IMR-90 (cell line): ENCODE measurements around the gene NDUFV3. TPM values are rescaled to one million over a fixed set of nuclear protein-coding genes. Genes with fewer than 3 reads are reported as not detected.

ENCODE experiments used
- ATAC-seq: fragments of 200-7000 bp; cut with Tn5 transposase; 2 replicates; pipeline ENCODE4 v1.9.1; 2020; ENCODE audit warnings: low read depth, mild to moderate bottlenecking, moderate library complexity
- BruUV-seq: library from RNA; stranded (reverse); fragments of 400-500 nt; replicated peaks from 2 replicates; lab custom pipeline; 2021; lab: Mats Ljungman, UMichigan
- CTCF ChIA-PET: fragments of 300-600 bp; formaldehyde crosslinking; extraction: SDS; loops from one replicate; lab custom pipeline; 2021; ENCODE audit warnings: antibody characterized with exemption; lab: Yijun Ruan, JAX
- POLR2A ChIA-PET: fragments of 300-600 bp; sonication (Branson Sonifier 250); formaldehyde crosslinking; loops from one replicate; lab custom pipeline; 2022; ENCODE audit warnings: antibody characterized with exemption; ENCODE audit not compliant: unreplicated experiment; lab: Charles Lee
- DNase-seq: peaks from one replicate; pipeline ENCODE4 v3.0.0; 2013
- H2AFZ ChIP-seq: replicated peaks from 2 replicates; pipeline ENCODE3; 2013; ENCODE audit warnings: low read length, mild to moderate bottlenecking; ENCODE audit not compliant: poor library complexity
- H2AK5ac ChIP-seq: 2 replicates; pipeline ENCODE4 v1.6.1; 2013; ENCODE audit warnings: low read depth, low read length, inconsistent platforms
- H2AK9ac ChIP-seq: replicated peaks from 2 replicates; pipeline ENCODE3; 2013; ENCODE audit warnings: mild to moderate bottlenecking, low read depth, low read length, moderate library complexity; ENCODE audit not compliant: poor library complexity
- H2BK120ac ChIP-seq: 2 replicates; pipeline ENCODE4 v1.6.1; 2013; ENCODE audit warnings: low read depth, low read length, inconsistent platforms
- H2BK15ac ChIP-seq: 3 replicates; pipeline ENCODE4 v1.6.1; 2013; ENCODE audit warnings: low read depth, low read length, inconsistent platforms
- H2BK20ac ChIP-seq: 2 replicates; pipeline ENCODE4 v1.6.1; 2013; ENCODE audit warnings: low read depth, mild to moderate bottlenecking, inconsistent platforms, low read length, moderate library complexity
- H2BK5ac ChIP-seq: 2 replicates; pipeline ENCODE4 v1.6.1; 2013; ENCODE audit warnings: mild to moderate bottlenecking, low read depth, low read length, inconsistent platforms; ENCODE audit not compliant: poor library complexity, severe bottlenecking
- H3K14ac ChIP-seq: replicated peaks from 2 replicates; pipeline ENCODE4 v1.6.1; 2013; ENCODE audit warnings: low read depth, low read length, inconsistent platforms
- H3K18ac ChIP-seq: 2 replicates; pipeline ENCODE4 v1.6.1; 2013; ENCODE audit warnings: low read depth, low read length, control low read depth
- H3K23ac ChIP-seq: 2 replicates; pipeline ENCODE4 v1.6.1; 2013; ENCODE audit warnings: low read depth, low read length, inconsistent platforms
- H3K27ac ChIP-seq: 2 replicates; pipeline ENCODE4 v1.5.1; 2013; ENCODE audit warnings: mild to moderate bottlenecking, control low read depth, low read length; ENCODE audit not compliant: insufficient read depth
- H3K27me3 ChIP-seq: 2 replicates; pipeline ENCODE4 v1.6.1; 2013; ENCODE audit warnings: low read length; ENCODE audit not compliant: control insufficient read depth, insufficient read depth
- H3K36me3 ChIP-seq: 2 replicates; pipeline ENCODE4 v1.6.1; 2013; ENCODE audit warnings: low read length, mixed read lengths; ENCODE audit not compliant: control insufficient read depth, insufficient read depth
- H3K4ac ChIP-seq: 2 replicates; pipeline ENCODE4 v1.6.1; 2013; ENCODE audit warnings: low read depth, low read length, inconsistent platforms
- H3K4me1 ChIP-seq: 2 replicates; pipeline ENCODE4 v1.6.1; 2013; ENCODE audit warnings: low read length, mixed read lengths; ENCODE audit not compliant: control insufficient read depth, insufficient read depth
- H3K4me2 ChIP-seq: 2 replicates; pipeline ENCODE4 v1.6.1; 2013; ENCODE audit warnings: low read depth, mild to moderate bottlenecking, control low read depth, low read length, moderate library complexity
- H3K4me3 ChIP-seq: 2 replicates; pipeline ENCODE4 v1.5.1; 2013; ENCODE audit warnings: low read depth, mild to moderate bottlenecking, control low read depth, low read length, moderate library complexity; ENCODE audit not compliant: insufficient read depth
- H3K56ac ChIP-seq: 2 replicates; pipeline ENCODE4 v1.6.1; 2013; ENCODE audit warnings: low read length, inconsistent platforms; ENCODE audit not compliant: insufficient read depth; ENCODE audit errors: extremely low read depth
- H3K79me1 ChIP-seq, 2 experiments: 2 replicates each; pipeline ENCODE4 v1.6.1; 2013; ENCODE audit warnings: low read length in 2 of 2, inconsistent platforms in 1 of 2, low read depth in 1 of 2
- H3K9ac ChIP-seq: 2 replicates; pipeline ENCODE4 v1.6.1; 2013; ENCODE audit warnings: low read depth, low read length, control low read depth
- H3K9me1 ChIP-seq: 2 replicates; pipeline ENCODE4 v1.6.1; 2013; ENCODE audit warnings: low read length, inconsistent platforms; ENCODE audit not compliant: insufficient read depth
- H3K9me3 ChIP-seq: 2 replicates; pipeline ENCODE4 v1.6.1; 2013; ENCODE audit warnings: low read length; ENCODE audit not compliant: control insufficient read depth, insufficient read depth
- H4K20me1 ChIP-seq: 2 replicates; pipeline ENCODE4 v1.6.1; 2013; ENCODE audit warnings: low read length, inconsistent platforms; ENCODE audit not compliant: insufficient read depth
- H4K5ac ChIP-seq: 2 replicates; pipeline ENCODE4 v1.6.1; 2013; ENCODE audit warnings: mild to moderate bottlenecking, low read depth, low read length, control low read depth
- H4K8ac ChIP-seq, 2 experiments: 2 replicates each; pipeline ENCODE4 v1.6.1; 2013; ENCODE audit warnings: low read depth in 2 of 2, low read length in 2 of 2, control low read depth in 1 of 2, inconsistent platforms in 1 of 2
- H4K91ac ChIP-seq: 2 replicates; pipeline ENCODE4 v1.6.1; 2013; ENCODE audit warnings: low read depth, low read length, inconsistent platforms; ENCODE audit not compliant: insufficient read depth
- BHLHE40 ChIP-seq: fragments of 150-350 bp; IDR thresholded peaks from 2 replicates; pipeline ENCODE4 v1.6.1; 2016; ENCODE audit warnings: mild to moderate bottlenecking, low read depth, low read length
- CEBPB ChIP-seq: IDR thresholded peaks from 2 replicates; pipeline ENCODE4 v1.6.1; 2012; ENCODE audit warnings: low read depth, low read length, improper control_type of control experiment
- CHD1 ChIP-seq: IDR thresholded peaks from 2 replicates; pipeline ENCODE4 v1.6.1; 2012; ENCODE audit warnings: low read depth, low read length, improper control_type of control experiment
- ELK1 ChIP-seq: fragments of 150-350 bp; IDR thresholded peaks from 2 replicates; pipeline ENCODE4 v1.6.1; 2016; ENCODE audit warnings: low read depth, mild to moderate bottlenecking, low read length, moderate library complexity, borderline replicate concordance
- FOS ChIP-seq: fragments of 150-350 bp; IDR thresholded peaks from 2 replicates; pipeline ENCODE4 v1.6.1; 2016; ENCODE audit warnings: low read depth, low read length
- MAFK ChIP-seq: IDR thresholded peaks from 2 replicates; pipeline ENCODE4 v1.6.1; 2012; ENCODE audit warnings: low read depth, low read length, improper control_type of control experiment
- MAZ ChIP-seq: IDR thresholded peaks from 2 replicates; pipeline ENCODE4 v1.6.1; 2012; ENCODE audit warnings: low read depth, mild to moderate bottlenecking, low read length, improper control_type of control experiment, moderate library complexity, borderline replicate concordance
- MXI1 ChIP-seq: IDR thresholded peaks from 2 replicates; pipeline ENCODE4 v1.6.1; 2012; ENCODE audit warnings: low read depth, mild to moderate bottlenecking, low read length, moderate library complexity, borderline replicate concordance
- NFE2L2 ChIP-seq: fragments of 150-350 bp; IDR thresholded peaks from 2 replicates; pipeline ENCODE4 v1.6.1; 2016; ENCODE audit warnings: low read depth, mild to moderate bottlenecking, low read length
- RAD21 ChIP-seq: IDR thresholded peaks from 2 replicates; pipeline ENCODE4 v1.6.1; 2012; ENCODE audit warnings: low read length, improper control_type of control experiment
- RCOR1 ChIP-seq: IDR thresholded peaks from 2 replicates; pipeline ENCODE4 v1.6.1; 2012; ENCODE audit warnings: mild to moderate bottlenecking, low read length, improper control_type of control experiment; ENCODE audit not compliant: insufficient replicate concordance
- RFX5 ChIP-seq: IDR thresholded peaks from 2 replicates; pipeline ENCODE4 v1.8.0; 2012; ENCODE audit warnings: low read depth, mild to moderate bottlenecking, low read length, moderate library complexity
- SMC3 ChIP-seq: fragments of 150-350 bp; IDR thresholded peaks from 2 replicates; pipeline ENCODE4 v1.6.1; 2016; ENCODE audit warnings: low read depth, mild to moderate bottlenecking, antibody characterized with exemption, low read length, moderate library complexity
- USF2 ChIP-seq: fragments of 150-350 bp; IDR thresholded peaks from 2 replicates; pipeline ENCODE4 v1.6.1; 2017; ENCODE audit warnings: mild to moderate bottlenecking, antibody characterized with exemption, low read length, low read depth
- WGBS, 2 experiments: methylation state at CpG; one replicate each; pipeline versions ENCODE4 v1.1.5 to v1.1.7; 2013; ENCODE audit warnings: missing lambda C conversion rate in 2 of 2; ENCODE audit not compliant: insufficient read length in 1 of 2; ENCODE audit errors: extremely low coverage in 2 of 2; 5-methylcytosine and 5-hydroxymethylcytosine counted together
- dilution Hi-C: fragments of 300-500 bp; cut with HindIII; formaldehyde crosslinking; loops from one replicate; pipeline ENCODE4 v1.14.3; 2018; ENCODE audit warnings: low sequenced_read_pairs; ENCODE audit not compliant: unreplicated experiment
- in situ Hi-C: fragments of 300-500 bp; cut with MboI; formaldehyde crosslinking; loops from 3 replicates; pipeline ENCODE4 v1.14.3; 2019; ENCODE audit warnings: low sequenced_read_pairs, inconsistent platforms, mixed read lengths
- intact Hi-C: fragments of 100-400 bp; cut with micrococcal nuclease; formaldehyde crosslinking; loops from 2 replicates; pipeline ENCODE4 v1.10.0; 2022
- polyA plus RNA-seq, 3 experiments: library from polyadenylated mRNA; depleted of rRNA; stranded (reverse); fragments of >200 nt; gene quantifications; 2 replicates each; pipeline ENCODE4 v1.2.3, GENCODE V29; 2012; ENCODE audit warnings: low replicate concordance in 1 of 3
- total RNA-seq: library from RNA; depleted of rRNA; stranded (reverse); fragments of >200 nt; gene quantifications from 2 replicates; pipeline ENCODE4 v1.2.3, GENCODE V29; 2012

Gene NDUFV3
- total and polyA plus RNA-seq, 2 of the 4 experiments (the other 2 are of a cell fraction) = 38.5 to 55.6 TPM

- Histone ChIP-seq H2AK5ac (peak overlapping the region; percentile 55), H3K23ac (peak overlapping the region; percentile 8; the same call in 1 of the 2 replicates), H3K36me3 (no peaks in the 10 kb centered on the region), H3K9ac (peak overlapping the region; percentile 61), H3K27ac (peak overlapping the region; percentile 92), H4K8ac (peak overlapping the region; percentile 80 to 86), H2BK5ac (peak overlapping the region; percentile 75), H3K9me1 (peaks cover 5% of the 10 kb centered on the region; the same call in 1 of the 2 replicates), H3K27me3 (no peaks in the 10 kb centered on the region), H3K4me3 (peak overlapping the region; percentile 26; the same call in 1 of the 2 replicates), H3K4ac (peak overlapping the region; percentile 66), H2AK9ac (no peak overlapping the region), H2AFZ (peak overlapping the region; percentile 58), H3K18ac (peak overlapping the region; percentile 96), H2BK120ac (peak overlapping the region; percentile 81), H4K91ac (peak overlapping the region; percentile 72), H2BK15ac (peak overlapping the region; percentile 33; the same call in 1 of the 3 replicates), H4K20me1 (no peaks in the 10 kb centered on the region), H3K79me1 (no peaks in the 10 kb centered on the region), H3K4me2 (peak overlapping the region; percentile 96), H3K4me1 (no peaks in the 10 kb centered on the region), H3K14ac (peak overlapping the region; percentile 16), H2BK20ac (peak overlapping the region; percentile 83; the same call in 1 of the 2 replicates), H4K5ac (peak overlapping the region; percentile 94), H3K56ac (peak overlapping the region; percentile 19; the same call in 1 of the 2 replicates), H3K9me3 (no peaks in the 10 kb centered on the region)
- DNase-seq = peak; percentile 99
- peak; percentile 93 for ATAC-seq
- WGBS, 2 experiments = 7% methylated on average over 7 of the region's 16 CpGs; no CpG with 5 or more reads in 1 of the 2 experiments
- BruUV-seq = no TSS peak
- POLR2A ChIA-PET = no interaction called here
- CTCF ChIA-PET = no interaction called here
- intact Hi-C loops (loop anchor here (1.0 kb wide), 1 partner anchor 16 kb away; no protein-coding TSS in a partner anchor), in situ Hi-C loops (no loop called here), dilution Hi-C loops (no loop called here)
- TF ChIP-seq SMC3 (no peak), USF2 (no peak), RAD21 (0 out of 2 replicates have a peak, but pooled peaks have one; percentile 19), MAZ (peak; percentile 36; the same call in 1 of the 2 replicates), RCOR1 (peak; percentile 84), NFE2L2 (peak; percentile 53; the same call in 1 of the 2 replicates), CHD1 (no peak), RFX5 (no peak), ELK1 (no peak), MAFK (no peak), FOS (peak; percentile 92), CEBPB (peak; percentile 98), MXI1 (no peak), BHLHE40 (0 out of 2 replicates have a peak, but pooled peaks have one; percentile 11)
Measured at GRCh38 chr21:42939582-42940413, 46.7 kb downstream of the NDUFV3 start.
